OCI-M2 (cell line): ENCODE results near the gene FAM20C.

Experiments used
- DNase-seq: peaks from one replicate; lab custom pipeline; 2025; ENCODE audit not compliant: unreplicated experiment; lab: John Stamatoyannopoulos, UW

Gene FAM20C

GRCh38 chr7:223118-223800, 30.9 kb downstream of the FAM20C start:
- DNase-seq, result no peak

- DNase-seq, result no peak
These were observed 31.5 kb downstream of the FAM20C start for GRCh38 chr7:223861-224260.

- DNase-seq, result no peak
These were observed 34.0 kb downstream of the FAM20C start for GRCh38 chr7:226281-226895.

- no peak for DNase-seq
These were observed 35.6 kb downstream of the FAM20C start for GRCh38 chr7:227926-228325.

GRCh38 chr7:228610-229009, 36.2 kb downstream of the FAM20C start:
- DNase-seq, result no peak

GRCh38 chr7:229184-229964, 37.0 kb downstream of the FAM20C start:
- no peak for DNase-seq

GRCh38 chr7:230274-230673, 37.9 kb downstream of the FAM20C start:
- no peak for DNase-seq

- no peak for DNase-seq
These were observed 38.9 kb downstream of the FAM20C start for GRCh38 chr7:231030-231857.

GRCh38 chr7:231858-232246, 39.5 kb downstream of the FAM20C start:
- no peak for DNase-seq

- no peak for DNase-seq
These were observed 40.3 kb downstream of the FAM20C start for GRCh38 chr7:232410-233248.

GRCh38 chr7:233249-234035, 41.1 kb downstream of the FAM20C start:
- DNase-seq, result no peak

GRCh38 chr7:234051-234707, 41.8 kb downstream of the FAM20C start:
- DNase-seq, result no peak

- no peak for DNase-seq
These were observed 42.6 kb downstream of the FAM20C start for GRCh38 chr7:234708-235553.

- no peak for DNase-seq
These were observed 43.4 kb downstream of the FAM20C start for GRCh38 chr7:235576-236395.

- no peak for DNase-seq
These were observed 44.6 kb downstream of the FAM20C start for GRCh38 chr7:236967-237366.

- DNase-seq, result no peak
These were observed 45.0 kb downstream of the FAM20C start for GRCh38 chr7:237385-237784.

- no peak for DNase-seq
These were observed 47.8 kb downstream of the FAM20C start for GRCh38 chr7:240146-240676.
